CD14-positive monocyte (primary cell): ENCODE results near the gene PLEKHA7. TPM values are rescaled to one million over a fixed set of nuclear protein-coding genes. Genes with fewer than 3 reads are reported as not detected.

Experiments
- DNase-seq, 3 donors: peaks; one replicate each; pipeline ENCODE4 v3.0.0-alpha.2; 2011 to 2022
- H2AFZ ChIP-seq: 2 replicates; pipeline ENCODE4 v1.6.0; 2012; ENCODE audit warnings: mild to moderate bottlenecking, low read depth, low read length, inconsistent platforms; ENCODE audit not compliant: insufficient read depth, poor library complexity, severe bottlenecking
- H3K27ac ChIP-seq, 2 donors: 1 replicate in 1 of 2; 2 replicates in 1 of 2; pipeline ENCODE4 v1.5.1; 2012 to 2013; ENCODE audit warnings: low read length in 2 of 2, control low read depth in 1 of 2, inconsistent platforms in 1 of 2, low read depth in 1 of 2, mild to moderate bottlenecking in 1 of 2
- H3K27me3 ChIP-seq, 2 donors: one replicate each; pipeline versions ENCODE4 v1.6.0 to v1.6.1; 2011 to 2013; ENCODE audit warnings: low read length in 2 of 2; ENCODE audit not compliant: control insufficient read depth in 2 of 2, insufficient read depth in 2 of 2
- H3K36me3 ChIP-seq, 2 donors: replicated peaks in 1 of 2; 1 replicate in 1 of 2; 2 replicates in 1 of 2; pipeline versions ENCODE4 v1.5.1 to v1.6.1; 2012 to 2013; ENCODE audit warnings: low read length in 2 of 2, control low read depth in 1 of 2, inconsistent platforms in 1 of 2, mild to moderate bottlenecking in 1 of 2; ENCODE audit not compliant: insufficient read depth in 2 of 2, control insufficient read depth in 1 of 2
- H3K4me1 ChIP-seq, 2 donors: 1 replicate in 1 of 2; 2 replicates in 1 of 2; pipeline versions ENCODE4 v1.5.1 to v1.6.1; 2012 to 2013; ENCODE audit warnings: low read length in 2 of 2, control low read depth in 1 of 2, inconsistent platforms in 1 of 2, mild to moderate bottlenecking in 1 of 2, moderate library complexity in 1 of 2; ENCODE audit not compliant: insufficient read depth in 2 of 2, control insufficient read depth in 1 of 2
- H3K4me2 ChIP-seq: replicated peaks from 2 replicates; pipeline ENCODE3; 2012; ENCODE audit warnings: low read length, moderate library complexity, mild to moderate bottlenecking; ENCODE audit not compliant: poor library complexity, severe bottlenecking; ENCODE audit errors: extremely low read depth
- H3K4me3 ChIP-seq, 3 experiments: fragments of 200-600 bp in 1 of 3; sonication (generic) in 1 of 3; replicated peaks in 1 of 3; 1 replicate in 2 of 3; 2 replicates in 1 of 3; pipeline ENCODE4 v1.5.1; 2011 to 2013; ENCODE audit warnings: low read length in 3 of 3, mild to moderate bottlenecking in 3 of 3, control low read depth in 2 of 3, low read depth in 2 of 3, inconsistent platforms in 1 of 3, moderate library complexity in 1 of 3
- H3K79me2 ChIP-seq: 2 replicates; pipeline ENCODE4 v1.6.0; 2012; ENCODE audit warnings: mild to moderate bottlenecking, control low read depth, inconsistent platforms, low read length, moderate library complexity; ENCODE audit not compliant: insufficient read depth
- H3K9ac ChIP-seq: 2 replicates; pipeline ENCODE4 v1.6.0; 2017; ENCODE audit warnings: low read length, mild to moderate bottlenecking; ENCODE audit not compliant: insufficient read depth, poor library complexity, severe bottlenecking
- H3K9me3 ChIP-seq, 2 donors: replicated peaks in 1 of 2; 1 replicate in 1 of 2; 2 replicates in 1 of 2; pipeline versions ENCODE4 v1.5.1 to v1.6.1; 2012 to 2013; ENCODE audit warnings: low read length in 2 of 2, control low read depth in 1 of 2; ENCODE audit not compliant: control insufficient read depth in 1 of 2, insufficient read depth in 1 of 2
- H4K20me1 ChIP-seq: 2 replicates; pipeline ENCODE4 v1.6.0; 2012; ENCODE audit warnings: mild to moderate bottlenecking, low read length, control low read depth, moderate library complexity; ENCODE audit not compliant: insufficient read depth
- H3K27ac Mint-ChIP-seq, 7 donors: one replicate each; pipeline ENCODE4 v1.8.0; 2020; ENCODE audit warnings: mild to moderate bottlenecking in 7 of 7, mixed read lengths in 7 of 7, moderate library complexity in 6 of 7, inconsistent platforms in 2 of 7
- H3K27me3 Mint-ChIP-seq, 3 donors: one replicate each; pipeline ENCODE4 v1.8.0; 2021 to 2022; ENCODE audit warnings: low read depth in 3 of 3, mild to moderate bottlenecking in 3 of 3, mixed read lengths in 3 of 3, moderate library complexity in 3 of 3, inconsistent platforms in 1 of 3
- H3K36me3 Mint-ChIP-seq, 2 donors: one replicate each; pipeline ENCODE4 v1.8.0; 2020; ENCODE audit warnings: mixed read lengths in 2 of 2, inconsistent platforms in 1 of 2, mild to moderate bottlenecking in 1 of 2
- H3K4me1 Mint-ChIP-seq: one replicate; pipeline ENCODE4 v1.8.0; 2020; ENCODE audit warnings: mild to moderate bottlenecking, mixed read lengths
- H3K4me3 Mint-ChIP-seq, 2 donors: one replicate each; pipeline ENCODE4 v1.8.0; 2020; ENCODE audit warnings: mild to moderate bottlenecking in 2 of 2, mixed read lengths in 2 of 2, moderate library complexity in 1 of 2
- H3K9me3 Mint-ChIP-seq, 7 donors: one replicate each; pipeline ENCODE4 v1.8.0; 2020 to 2022; ENCODE audit warnings: mixed read lengths in 7 of 7, mild to moderate bottlenecking in 6 of 7, moderate library complexity in 6 of 7, inconsistent platforms in 2 of 7
- WGBS: methylation state at CpG from one replicate; pipeline ENCODE4 v1.1.5; 2013; ENCODE audit warnings: missing lambda C conversion rate; ENCODE audit not compliant: insufficient coverage; 5-methylcytosine and 5-hydroxymethylcytosine counted together
- intact Hi-C, 2 donors: fragments of 100-400 bp; cut with micrococcal nuclease; formaldehyde crosslinking; loops; one replicate each; pipeline versions ENCODE4 v1.15.0 to v1.15.1; 2023
- polyA plus RNA-seq, 3 donors: library from polyadenylated mRNA; depleted of rRNA in 1 of 3; unstranded in 2 of 3; stranded (reverse) in 1 of 3; fragments of 300-500 nt in 2 of 3; fragments of >200 nt in 1 of 3; fragmentation: Illumina TruSeq in 2 of 3; gene quantifications; 1 replicate in 2 of 3; 2 replicates in 1 of 3; pipeline ENCODE4 v1.2.3, GENCODE V29; 2012 to 2021
- TF ChIP-seq, protein P1 (sequence below): fragments of 200-600 bp; IDR thresholded peaks from one replicate; pipeline ENCODE4 v1.8.0; 2022; ENCODE audit warnings: antibody characterized with exemption, mild to moderate bottlenecking

Gene PLEKHA7
- polyA plus RNA-seq, 3 donors: 0.05 to 0.92 (median 0.22) TPM

DNA sequence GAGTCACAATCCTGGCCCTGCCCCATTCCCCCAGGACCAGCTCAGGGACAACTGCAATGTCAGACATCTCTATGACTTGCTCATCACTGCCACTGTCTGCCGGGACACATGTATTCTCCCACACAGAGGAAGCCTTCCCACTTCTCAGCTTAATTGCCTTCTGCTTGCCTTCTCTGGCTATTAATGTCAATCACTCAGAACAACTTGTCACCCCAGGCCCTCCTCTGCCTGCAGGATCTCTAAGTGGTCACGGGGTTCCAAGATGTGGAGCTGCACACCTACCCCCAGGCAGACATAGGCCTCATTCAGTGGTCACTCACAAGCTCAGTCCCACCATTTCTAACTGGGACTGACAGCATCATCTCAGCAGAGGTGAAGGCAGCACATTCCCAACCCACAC, 15.1 kb downstream of the PLEKHA7 start:
- intact Hi-C loops: no loop called here
- H3K79me2 ChIP-seq: no peaks in the 10 kb centered on the region
- no peak overlapping the region for H3K27ac Mint-ChIP-seq
- peaks cover 0 to 6% (median 0%) of the 10 kb centered on the region in 3 donors for H3K27me3 Mint-ChIP-seq
- H3K4me1 Mint-ChIP-seq: no peaks in the 10 kb centered on the region
- H3K36me3 Mint-ChIP-seq: no peaks in the 10 kb centered on the region
- TF ChIP-seq, protein P1, sequence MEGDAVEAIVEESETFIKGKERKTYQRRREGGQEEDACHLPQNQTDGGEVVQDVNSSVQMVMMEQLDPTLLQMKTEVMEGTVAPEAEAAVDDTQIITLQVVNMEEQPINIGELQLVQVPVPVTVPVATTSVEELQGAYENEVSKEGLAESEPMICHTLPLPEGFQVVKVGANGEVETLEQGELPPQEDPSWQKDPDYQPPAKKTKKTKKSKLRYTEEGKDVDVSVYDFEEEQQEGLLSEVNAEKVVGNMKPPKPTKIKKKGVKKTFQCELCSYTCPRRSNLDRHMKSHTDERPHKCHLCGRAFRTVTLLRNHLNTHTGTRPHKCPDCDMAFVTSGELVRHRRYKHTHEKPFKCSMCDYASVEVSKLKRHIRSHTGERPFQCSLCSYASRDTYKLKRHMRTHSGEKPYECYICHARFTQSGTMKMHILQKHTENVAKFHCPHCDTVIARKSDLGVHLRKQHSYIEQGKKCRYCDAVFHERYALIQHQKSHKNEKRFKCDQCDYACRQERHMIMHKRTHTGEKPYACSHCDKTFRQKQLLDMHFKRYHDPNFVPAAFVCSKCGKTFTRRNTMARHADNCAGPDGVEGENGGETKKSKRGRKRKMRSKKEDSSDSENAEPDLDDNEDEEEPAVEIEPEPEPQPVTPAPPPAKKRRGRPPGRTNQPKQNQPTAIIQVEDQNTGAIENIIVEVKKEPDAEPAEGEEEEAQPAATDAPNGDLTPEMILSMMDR: no peak
- H3K4me2 ChIP-seq: no peak overlapping the region
- H4K20me1 ChIP-seq: no peaks in the 10 kb centered on the region
- H2AFZ ChIP-seq: no peak overlapping the region
- H3K4me3 Mint-ChIP-seq: no peak overlapping the region
- no peak overlapping the region for H3K27ac ChIP-seq
- H3K27me3 ChIP-seq: no peaks in the 10 kb centered on the region
- no peaks in the 10 kb centered on the region for H3K9me3 ChIP-seq
- no peak overlapping the region for H3K9ac ChIP-seq
- no peak for DNase-seq
- no peaks in the 10 kb centered on the region for H3K36me3 ChIP-seq
- H3K4me1 ChIP-seq: no peaks in the 10 kb centered on the region
- H3K4me3 ChIP-seq: no peak overlapping the region
- 100% methylated on average over 2 of the region's 2 CpGs for WGBS
- H3K9me3 Mint-ChIP-seq: no peaks in the 10 kb centered on the region

DNA sequence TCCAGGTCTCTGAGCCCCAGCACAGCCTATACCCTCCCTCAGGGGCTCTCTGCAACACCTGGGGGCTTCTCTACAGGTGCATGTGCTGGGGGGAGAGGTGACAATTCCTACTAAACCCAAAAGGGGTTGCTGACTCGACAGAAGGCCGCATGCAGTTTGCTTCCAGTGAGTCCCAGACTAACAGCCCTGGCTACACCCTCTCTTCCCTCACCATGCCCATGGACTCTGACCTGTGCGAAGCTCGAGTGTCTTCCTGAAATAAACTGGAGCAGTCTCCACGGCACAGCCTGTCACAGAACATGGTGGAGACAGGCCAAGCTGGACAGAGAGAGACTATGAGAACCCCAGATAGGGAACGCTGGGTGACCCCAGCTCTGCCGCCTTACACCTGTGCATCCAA, 16.6 kb downstream of the PLEKHA7 start:
- no peak overlapping the region for H3K9ac ChIP-seq
- no peaks in the 10 kb centered on the region for H3K4me1 Mint-ChIP-seq
- H3K4me2 ChIP-seq: no peak overlapping the region
- TF ChIP-seq, protein P1: no peak
- no peaks in the 10 kb centered on the region for H3K36me3 Mint-ChIP-seq
- H4K20me1 ChIP-seq: no peaks in the 10 kb centered on the region
- intact Hi-C loops: no loop called here
- H3K27me3 Mint-ChIP-seq: peaks cover 0 to 6% (median 0%) of the 10 kb centered on the region in 3 donors
- no peak overlapping the region for H2AFZ ChIP-seq
- no peaks in the 10 kb centered on the region for H3K4me1 ChIP-seq
- no peaks in the 10 kb centered on the region for H3K27me3 ChIP-seq
- no peaks in the 10 kb centered on the region for H3K9me3 ChIP-seq
- no peak overlapping the region for H3K27ac Mint-ChIP-seq
- no peaks in the 10 kb centered on the region for H3K79me2 ChIP-seq
- no peak for DNase-seq
- no peaks in the 10 kb centered on the region for H3K9me3 Mint-ChIP-seq
- H3K4me3 Mint-ChIP-seq: no peak overlapping the region
- no peak overlapping the region for H3K27ac ChIP-seq
- H3K36me3 ChIP-seq: no peaks in the 10 kb centered on the region
- 100% methylated on average over 3 of the region's 7 CpGs for WGBS
- no peak overlapping the region for H3K4me3 ChIP-seq
